Measurements from ENCODE around the gene TXNRD2. TPM values are rescaled to one million over a fixed set of nuclear protein-coding genes. Genes with fewer than 3 reads are reported as not detected.

The TXNRD2 gene
- total RNA-seq, 1 experiment from 2014 or later, result 19.7 TPM

DNA sequence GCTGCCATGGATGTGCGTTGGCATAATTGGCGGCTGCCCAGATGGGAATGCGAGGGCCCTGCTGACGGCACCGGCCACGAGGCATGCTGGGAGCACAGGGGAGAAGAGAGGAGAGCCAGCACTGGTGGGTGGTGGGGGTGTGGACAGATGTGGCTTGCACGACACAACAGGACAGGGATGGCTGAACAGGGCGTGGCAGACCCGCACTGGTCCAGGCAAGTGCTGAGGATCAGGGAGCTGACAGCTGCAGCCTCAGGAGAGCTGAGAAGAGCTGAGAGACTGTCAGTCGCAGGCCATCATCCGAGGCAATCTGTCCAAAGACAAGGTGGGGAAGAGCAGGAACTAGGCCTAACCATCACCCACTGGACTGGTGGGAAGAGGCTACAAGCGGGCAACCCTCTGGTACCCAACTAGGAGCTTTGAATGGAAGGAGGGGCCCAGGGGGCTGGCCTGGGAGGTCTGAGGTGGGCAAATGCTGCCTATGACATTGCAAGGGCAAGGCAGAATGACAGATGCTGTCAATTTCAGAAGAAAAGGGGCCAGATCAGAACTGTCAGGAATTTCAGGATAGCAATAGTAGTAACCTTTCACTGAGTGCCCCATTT is 89.3 kb downstream of the TXNRD2 start:
- H3K9me2 ChIP-seq (ENCODE audit: insufficient read depth), result no peaks in the 10 kb centered on the region
- intact Hi-C loops (cut with micrococcal nuclease), result no loop called here
- H3K4me1 ChIP-seq (ENCODE audit: control insufficient read depth in 1 of 2, insufficient read depth in 2 of 2, low read length in 2 of 2), result peaks cover 63 to 73% of the 10 kb centered on the region in 2 experiments
- ChIA-PET CTCF (no interaction called here), POLR2A (no interaction called here), RAD21 (ENCODE audit: low non-redundant PET in 1 of 2, low total read pairs in 2 of 2, uncharacterized antibody in 2 of 2, unreplicated experiment in 2 of 2) (interaction anchor here in 1 of 2 experiments (0.5 kb wide), 1 partner anchor 212 kb away, joined by 3 read pairs; no protein-coding TSS in a partner anchor)
- H3K4me2 ChIP-seq (ENCODE audit: low read length), result peak overlapping the region; percentile 94
- H3K27ac ChIP-seq (ENCODE audit: low read depth, low read length), result peak overlapping the region; percentile 33; the same call in 1 of the 2 replicates
- 0 out of 2 replicates have a peak overlapping the region, but pooled peaks have one; percentile 97 for H3K9ac ChIP-seq (ENCODE audit: low read length)
- no peak overlapping the region for H2AFZ ChIP-seq (ENCODE audit: low read depth, low read length, poor library complexity, severe bottlenecking)
- TF ChIP-seq, protein P1, sequence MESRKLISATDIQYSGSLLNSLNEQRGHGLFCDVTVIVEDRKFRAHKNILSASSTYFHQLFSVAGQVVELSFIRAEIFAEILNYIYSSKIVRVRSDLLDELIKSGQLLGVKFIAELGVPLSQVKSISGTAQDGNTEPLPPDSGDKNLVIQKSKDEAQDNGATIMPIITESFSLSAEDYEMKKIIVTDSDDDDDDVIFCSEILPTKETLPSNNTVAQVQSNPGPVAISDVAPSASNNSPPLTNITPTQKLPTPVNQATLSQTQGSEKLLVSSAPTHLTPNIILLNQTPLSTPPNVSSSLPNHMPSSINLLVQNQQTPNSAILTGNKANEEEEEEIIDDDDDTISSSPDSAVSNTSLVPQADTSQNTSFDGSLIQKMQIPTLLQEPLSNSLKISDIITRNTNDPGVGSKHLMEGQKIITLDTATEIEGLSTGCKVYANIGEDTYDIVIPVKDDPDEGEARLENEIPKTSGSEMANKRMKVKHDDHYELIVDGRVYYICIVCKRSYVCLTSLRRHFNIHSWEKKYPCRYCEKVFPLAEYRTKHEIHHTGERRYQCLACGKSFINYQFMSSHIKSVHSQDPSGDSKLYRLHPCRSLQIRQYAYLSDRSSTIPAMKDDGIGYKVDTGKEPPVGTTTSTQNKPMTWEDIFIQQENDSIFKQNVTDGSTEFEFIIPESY (IDR thresholded peaks at IDR 0.05; ENCODE audit: extremely low read depth, insufficient replicate concordance, low read length), result no peak
- TF ChIP-seq JUND (IDR thresholded peaks at IDR 0.05), result no peak
- TF ChIP-seq CBX3 (IDR thresholded peaks at IDR 0.05; ENCODE audit: low read depth), result no peak
- no peak for TF ChIP-seq ZFX (IDR thresholded peaks at IDR 0.05)
- TF ChIP-seq, protein P2, sequence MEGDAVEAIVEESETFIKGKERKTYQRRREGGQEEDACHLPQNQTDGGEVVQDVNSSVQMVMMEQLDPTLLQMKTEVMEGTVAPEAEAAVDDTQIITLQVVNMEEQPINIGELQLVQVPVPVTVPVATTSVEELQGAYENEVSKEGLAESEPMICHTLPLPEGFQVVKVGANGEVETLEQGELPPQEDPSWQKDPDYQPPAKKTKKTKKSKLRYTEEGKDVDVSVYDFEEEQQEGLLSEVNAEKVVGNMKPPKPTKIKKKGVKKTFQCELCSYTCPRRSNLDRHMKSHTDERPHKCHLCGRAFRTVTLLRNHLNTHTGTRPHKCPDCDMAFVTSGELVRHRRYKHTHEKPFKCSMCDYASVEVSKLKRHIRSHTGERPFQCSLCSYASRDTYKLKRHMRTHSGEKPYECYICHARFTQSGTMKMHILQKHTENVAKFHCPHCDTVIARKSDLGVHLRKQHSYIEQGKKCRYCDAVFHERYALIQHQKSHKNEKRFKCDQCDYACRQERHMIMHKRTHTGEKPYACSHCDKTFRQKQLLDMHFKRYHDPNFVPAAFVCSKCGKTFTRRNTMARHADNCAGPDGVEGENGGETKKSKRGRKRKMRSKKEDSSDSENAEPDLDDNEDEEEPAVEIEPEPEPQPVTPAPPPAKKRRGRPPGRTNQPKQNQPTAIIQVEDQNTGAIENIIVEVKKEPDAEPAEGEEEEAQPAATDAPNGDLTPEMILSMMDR (IDR thresholded peaks at IDR 0.05 in 2 of 3, conservative IDR thresholded peaks at IDR 0.05 in 1 of 3; ENCODE audit: borderline replicate concordance in 1 of 3, insufficient read depth in 1 of 3, low read depth in 2 of 3, low read length in 2 of 3), result no peak
- TF ChIP-seq ZNF274 (IDR thresholded peaks at IDR 0.05; ENCODE audit: low read depth, low read length), result no peak
- no peak for TF ChIP-seq YY1 (IDR thresholded peaks at IDR 0.05; ENCODE audit: extremely low read depth, insufficient replicate concordance, low read depth, low read length)
- no peak for TF ChIP-seq FOSL1 (IDR thresholded peaks at IDR 0.05; ENCODE audit: low read depth)
- TF ChIP-seq SIN3A (IDR thresholded peaks at IDR 0.05; ENCODE audit: low read depth), result no peak
- no peak for TF ChIP-seq POLR2AphosphoS5 (IDR thresholded peaks at IDR 0.05; ENCODE audit: low read depth, low read length)
- no peak for TF ChIP-seq TCF7L2 (IDR thresholded peaks at IDR 0.05; ENCODE audit: borderline replicate concordance, extremely low read depth, insufficient read depth, insufficient read length)
- TF ChIP-seq CEBPB (IDR thresholded peaks at IDR 0.05; ENCODE audit: low read depth), result no peak
- no peak for TF ChIP-seq POLR2A (IDR thresholded peaks at IDR 0.05; ENCODE audit: borderline replicate concordance, extremely low read depth, insufficient read depth, insufficient read length)
- TF ChIP-seq SP1 (IDR thresholded peaks at IDR 0.05; ENCODE audit: low read depth), result no peak
- TF ChIP-seq EZH2 (IDR thresholded peaks at IDR 0.05), result no peak
- TF ChIP-seq, protein P3, sequence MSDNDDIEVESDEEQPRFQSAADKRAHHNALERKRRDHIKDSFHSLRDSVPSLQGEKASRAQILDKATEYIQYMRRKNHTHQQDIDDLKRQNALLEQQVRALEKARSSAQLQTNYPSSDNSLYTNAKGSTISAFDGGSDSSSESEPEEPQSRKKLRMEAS (IDR thresholded peaks at IDR 0.05), result no peak
- no peak for ATAC-seq
- H3K9me3 ChIP-seq (ENCODE audit: control insufficient read depth in 1 of 2, insufficient read depth in 1 of 2, low read depth in 1 of 2, low read length in 2 of 2), result peaks cover 0 to 1% of the 10 kb centered on the region in 2 experiments; a peak in 1 of 4 replicates
- H3K27me3 ChIP-seq (ENCODE audit: insufficient read depth, low read length), result no peaks in the 10 kb centered on the region
- no peak overlapping the region for H3K4me3 ChIP-seq (replicated peaks in 1 of 2; ENCODE audit: low read depth in 1 of 2, low read length in 2 of 2)
- peaks cover 14 to 19% of the 10 kb centered on the region in 2 experiments; a peak in 3 of 4 replicates for H3K36me3 ChIP-seq (ENCODE audit: control insufficient read depth in 1 of 2, insufficient read depth in 2 of 2, low read length in 2 of 2)
- peaks cover 3% of the 10 kb centered on the region; the same call in 1 of the 2 replicates for H4K20me1 ChIP-seq (ENCODE audit: insufficient read depth)
- BruUV-seq (replicated peaks), result no TSS peak
- H3K79me2 ChIP-seq (ENCODE audit: insufficient read depth, low read length), result peaks cover 81% of the 10 kb centered on the region
- DNase-seq (ENCODE audit: low read depth, low spot score), result no peak

All from HCT116 (cell line).